Activated naive CD8-positive, alpha-beta T cell (primary cell): ENCODE results near the gene MYL10.
"Not testable (repeated sequence)": the region's sequence is repeated elsewhere in the genome, so short reads cannot be mapped to it uniquely, and the experiment has no call there.

Experiments
- H3K27ac Mint-ChIP-seq: one replicate; pipeline ENCODE4 v1.8.0; 2021; ENCODE audit warnings: mixed read lengths
- H3K27me3 Mint-ChIP-seq: one replicate; pipeline ENCODE4 v1.8.0; 2021; ENCODE audit warnings: mixed read lengths
- H3K36me3 Mint-ChIP-seq: one replicate; pipeline ENCODE4 v1.8.0; 2021; ENCODE audit warnings: mixed read lengths
- H3K4me1 Mint-ChIP-seq: one replicate; pipeline ENCODE4 v1.8.0; 2021; ENCODE audit warnings: low read depth, mixed read lengths
- H3K4me3 Mint-ChIP-seq: one replicate; pipeline ENCODE4 v1.8.0; 2021; ENCODE audit warnings: mild to moderate bottlenecking, mixed read lengths
- H3K9me3 Mint-ChIP-seq: one replicate; pipeline ENCODE4 v1.8.0; 2021; ENCODE audit warnings: low read depth, mixed read lengths

MYL10 gene

DNA sequence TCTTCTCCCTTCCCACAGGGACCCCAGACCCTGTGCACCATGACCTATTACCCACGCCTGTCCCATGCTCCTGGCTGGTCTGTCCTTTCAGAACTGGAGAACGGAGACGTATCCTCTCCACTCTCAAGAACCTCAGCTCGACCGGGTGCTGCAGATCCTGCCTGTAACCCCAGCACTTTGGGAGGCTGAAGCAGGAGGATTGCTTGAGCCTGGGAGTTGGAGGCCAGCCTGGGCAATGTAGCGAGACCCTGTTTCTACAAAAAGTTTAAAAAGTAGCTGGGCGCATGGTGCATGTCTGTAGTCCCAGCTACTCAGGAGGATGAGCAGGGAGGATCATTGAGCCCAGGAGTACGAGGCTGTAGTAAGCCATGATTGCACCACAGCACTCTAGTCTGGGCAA, 37.2 kb upstream of the MYL10 start:
- no peaks in the 10 kb centered on the region for H3K4me1 Mint-ChIP-seq
- no peak overlapping the region for H3K27ac Mint-ChIP-seq
- H3K9me3 Mint-ChIP-seq, result no peaks in the 10 kb centered on the region
- no peaks in the 10 kb centered on the region for H3K36me3 Mint-ChIP-seq
- no peaks in the 10 kb centered on the region for H3K27me3 Mint-ChIP-seq
- H3K4me3 Mint-ChIP-seq, result no peak overlapping the region

DNA sequence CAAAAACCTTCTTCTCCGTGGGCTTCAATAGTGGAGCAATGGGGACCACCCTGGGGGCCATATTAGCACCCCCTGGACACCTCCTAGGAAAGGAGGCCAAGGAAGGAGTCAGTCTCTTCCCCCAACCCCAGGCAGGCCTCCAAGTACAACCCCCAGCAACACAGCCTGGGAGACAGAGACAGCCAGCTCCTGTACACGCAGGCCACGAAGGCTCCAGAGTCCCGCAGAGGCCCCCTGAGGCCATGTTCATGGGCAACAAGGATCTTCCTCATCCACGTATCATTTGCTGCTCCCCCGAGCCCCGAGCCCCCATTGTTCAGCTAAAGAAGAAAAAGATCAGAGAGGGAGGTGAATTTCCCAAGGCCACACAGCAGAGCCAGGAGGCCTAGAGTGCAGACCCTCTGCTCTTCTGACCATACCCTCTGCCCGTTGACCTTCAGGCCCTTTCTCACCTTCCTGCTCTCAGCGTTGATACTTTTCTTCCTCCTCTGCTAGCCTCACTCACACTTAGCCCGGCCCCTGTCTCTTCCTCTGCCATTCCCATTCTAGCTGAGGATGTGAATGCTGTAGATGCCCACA, 35.9 kb upstream of the MYL10 start:
- H3K27me3 Mint-ChIP-seq, result peaks cover 2% of the 10 kb centered on the region
- no peak overlapping the region for H3K4me3 Mint-ChIP-seq
- H3K4me1 Mint-ChIP-seq, result no peaks in the 10 kb centered on the region
- no peaks in the 10 kb centered on the region for H3K9me3 Mint-ChIP-seq
- no peak overlapping the region for H3K27ac Mint-ChIP-seq
- H3K36me3 Mint-ChIP-seq, result no peaks in the 10 kb centered on the region

DNA sequence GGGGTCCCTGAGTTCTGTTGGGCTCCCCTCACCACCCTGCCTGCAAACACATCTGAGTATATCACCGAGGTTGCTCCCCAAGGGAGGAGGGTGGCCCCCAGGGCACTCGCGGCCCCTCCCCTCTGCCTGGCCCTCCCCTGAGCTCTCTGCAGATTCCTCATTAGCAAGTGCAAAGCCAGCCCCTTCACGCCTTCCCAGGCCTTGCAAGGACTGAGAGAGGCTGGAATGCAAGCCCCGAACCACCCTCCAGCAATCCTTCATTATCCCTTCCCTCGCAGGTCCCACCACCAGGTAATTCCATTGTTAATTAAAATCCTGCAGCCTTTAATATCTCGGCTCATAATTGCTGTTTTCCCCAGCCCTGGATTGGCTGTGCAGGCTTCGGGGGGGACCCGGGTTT, 35.3 kb upstream of the MYL10 start:
- H3K4me1 Mint-ChIP-seq, result no peaks in the 10 kb centered on the region
- H3K9me3 Mint-ChIP-seq, result no peaks in the 10 kb centered on the region
- H3K27me3 Mint-ChIP-seq, result peaks cover 2% of the 10 kb centered on the region
- H3K27ac Mint-ChIP-seq, result no peak overlapping the region
- no peaks in the 10 kb centered on the region for H3K36me3 Mint-ChIP-seq
- H3K4me3 Mint-ChIP-seq, result no peak overlapping the region

DNA sequence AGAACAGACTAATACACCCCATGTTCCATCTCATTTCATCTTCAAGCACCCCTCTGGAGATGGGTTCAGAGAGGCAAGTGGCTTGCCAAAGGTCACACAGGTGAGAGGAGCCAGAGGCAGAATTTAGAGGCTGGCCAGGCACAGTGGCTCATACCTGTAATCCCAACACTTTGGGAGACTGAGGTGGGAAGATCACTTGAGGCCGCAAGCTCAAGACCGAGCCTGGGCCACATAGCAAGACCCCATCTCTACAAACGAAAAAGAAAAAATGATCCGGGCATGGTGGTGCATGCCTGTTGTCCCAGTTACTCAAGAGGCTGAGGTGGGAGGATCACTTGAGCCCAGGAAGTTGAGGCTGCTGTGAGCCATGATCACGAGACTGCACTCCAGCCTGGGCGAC, 34.7 kb upstream of the MYL10 start:
- Mint-ChIP-seq H3K9me3 (no peaks in the 10 kb centered on the region), H3K4me1 (no peaks in the 10 kb centered on the region), H3K27ac (no peak overlapping the region), H3K4me3 (no peak overlapping the region), H3K27me3 (peaks cover 5% of the 10 kb centered on the region), H3K36me3 (no peaks in the 10 kb centered on the region)

DNA sequence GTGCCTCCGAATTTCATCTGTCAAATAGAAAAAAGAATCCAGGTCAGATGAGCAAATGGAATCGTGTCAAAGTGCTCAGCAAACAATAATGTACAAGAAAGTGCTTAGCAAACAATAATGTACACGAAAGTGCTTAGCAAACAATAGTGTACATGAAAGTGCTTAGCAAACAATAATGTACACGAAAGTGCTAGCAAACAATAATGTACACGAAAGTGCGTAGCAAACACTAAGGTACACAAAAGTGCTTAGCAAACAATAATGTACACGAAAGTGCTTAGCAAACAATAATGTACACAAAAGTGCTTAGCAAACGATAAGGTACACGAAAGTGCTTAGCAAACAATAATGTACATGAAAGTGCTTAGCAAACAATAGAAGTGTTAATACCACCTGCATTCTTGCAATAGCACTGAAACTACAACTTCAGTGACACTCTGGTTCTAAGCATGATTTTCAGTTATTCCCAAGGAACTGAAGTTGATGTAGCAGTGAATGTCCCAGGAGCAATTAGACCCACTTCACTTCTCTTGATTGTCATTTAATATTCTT, 33.4 kb upstream of the MYL10 start:
- Mint-ChIP-seq H3K4me1 (no peaks in the 10 kb centered on the region), H3K27me3 (peaks cover 5% of the 10 kb centered on the region), H3K4me3 (no peak overlapping the region), H3K27ac (no peak overlapping the region), H3K9me3 (no peaks in the 10 kb centered on the region), H3K36me3 (no peaks in the 10 kb centered on the region)

DNA sequence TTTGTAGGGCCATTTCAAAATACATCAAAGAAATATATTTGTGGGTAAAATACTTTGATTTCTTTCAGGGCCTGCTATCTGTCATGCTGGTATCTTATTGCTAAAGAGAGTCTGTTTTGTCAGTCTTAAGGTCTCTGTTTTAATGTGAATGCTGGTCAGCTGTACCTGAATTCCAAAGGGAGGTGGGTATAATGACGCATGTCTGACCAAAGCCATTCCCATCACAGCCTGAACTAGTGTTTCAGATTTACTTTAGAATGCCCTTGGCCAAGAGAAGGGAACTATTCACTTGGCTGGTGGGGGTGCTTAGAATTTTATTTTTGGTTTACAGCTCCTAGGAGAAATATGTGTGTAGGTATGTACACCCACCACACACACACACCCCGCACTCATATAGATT, 30.6 kb upstream of the MYL10 start:
- Mint-ChIP-seq H3K27me3 (peaks cover 10% of the 10 kb centered on the region), H3K4me3 (no peak overlapping the region), H3K4me1 (no peaks in the 10 kb centered on the region), H3K36me3 (no peaks in the 10 kb centered on the region), H3K27ac (no peak overlapping the region), H3K9me3 (no peaks in the 10 kb centered on the region)

DNA sequence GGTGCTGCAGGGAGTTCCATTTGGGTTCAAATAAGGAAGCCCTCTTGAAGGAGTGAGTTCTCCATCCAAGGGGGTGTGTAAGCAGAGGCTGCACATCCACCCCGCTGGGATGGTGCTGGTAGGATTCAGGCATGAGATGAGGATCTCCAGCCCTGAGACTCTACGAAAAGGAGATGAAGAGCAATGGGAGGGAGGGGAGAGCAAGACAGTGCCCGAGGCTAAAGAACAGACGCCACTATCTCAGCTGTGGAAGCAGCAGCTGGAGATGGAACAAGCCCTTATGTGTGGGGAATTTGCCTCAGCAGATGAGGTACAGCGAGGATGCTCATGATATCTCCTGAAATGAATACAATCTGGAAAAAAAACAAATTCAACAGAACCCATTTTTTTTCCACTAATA, 28.1 kb upstream of the MYL10 start:
- Mint-ChIP-seq H3K27me3 (peaks cover 13% of the 10 kb centered on the region), H3K27ac (no peak overlapping the region), H3K4me3 (no peak overlapping the region), H3K36me3 (no peaks in the 10 kb centered on the region), H3K9me3 (no peaks in the 10 kb centered on the region), H3K4me1 (no peaks in the 10 kb centered on the region)

DNA sequence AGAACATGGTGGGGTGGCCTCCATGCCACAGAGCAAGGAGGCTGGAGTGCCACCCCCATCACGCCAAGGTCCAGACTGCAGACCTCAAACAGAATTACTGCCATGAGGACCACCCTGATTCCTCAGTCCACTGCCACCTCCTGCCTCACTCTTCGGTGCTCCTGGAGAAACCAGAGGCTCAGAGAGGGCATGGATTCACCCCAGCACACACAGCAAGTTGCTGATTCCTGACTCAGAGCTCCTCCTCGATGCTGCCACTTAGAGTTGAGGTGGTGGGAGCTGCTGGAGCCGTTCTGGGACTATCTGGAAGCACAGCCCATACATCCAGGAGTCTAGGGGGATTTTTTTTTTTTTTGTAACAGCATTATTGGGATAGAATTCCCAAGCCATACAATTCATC, 22.0 kb upstream of the MYL10 start:
- Mint-ChIP-seq H3K27ac (no peak overlapping the region), H3K4me3 (no peak overlapping the region), H3K36me3 (no peaks in the 10 kb centered on the region), H3K4me1 (no peaks in the 10 kb centered on the region), H3K9me3 (no peaks in the 10 kb centered on the region), H3K27me3 (peaks cover 4% of the 10 kb centered on the region)

DNA sequence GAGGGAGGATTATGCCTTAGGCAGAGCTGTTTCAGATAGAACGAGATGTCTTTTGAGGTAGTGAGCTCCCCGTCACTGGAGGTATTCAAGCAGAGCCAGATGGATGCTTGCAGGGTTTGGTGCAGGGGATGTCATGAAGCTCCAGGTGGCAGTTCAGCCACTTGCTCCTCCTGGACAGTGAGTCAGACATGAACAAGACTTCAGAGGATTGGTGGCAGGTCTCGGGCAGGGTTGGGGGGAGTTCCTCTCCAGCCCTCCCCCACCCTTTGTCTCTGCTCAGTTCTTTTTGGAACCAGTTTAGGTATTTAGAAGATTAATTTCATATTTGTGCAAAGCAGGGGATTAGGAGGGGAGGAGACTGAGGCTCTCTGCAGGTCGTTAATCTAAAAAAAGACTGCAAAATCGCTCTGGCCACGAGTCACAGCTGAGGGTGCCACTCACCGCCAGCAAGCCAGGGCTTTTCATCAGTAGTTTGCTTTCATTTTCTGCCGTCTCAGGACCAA, 21.5 kb upstream of the MYL10 start:
- H3K4me1 Mint-ChIP-seq, result no peaks in the 10 kb centered on the region
- H3K4me3 Mint-ChIP-seq, result no peak overlapping the region
- H3K36me3 Mint-ChIP-seq, result no peaks in the 10 kb centered on the region
- no peak overlapping the region for H3K27ac Mint-ChIP-seq
- H3K9me3 Mint-ChIP-seq, result no peaks in the 10 kb centered on the region
- peaks cover 4% of the 10 kb centered on the region for H3K27me3 Mint-ChIP-seq

DNA sequence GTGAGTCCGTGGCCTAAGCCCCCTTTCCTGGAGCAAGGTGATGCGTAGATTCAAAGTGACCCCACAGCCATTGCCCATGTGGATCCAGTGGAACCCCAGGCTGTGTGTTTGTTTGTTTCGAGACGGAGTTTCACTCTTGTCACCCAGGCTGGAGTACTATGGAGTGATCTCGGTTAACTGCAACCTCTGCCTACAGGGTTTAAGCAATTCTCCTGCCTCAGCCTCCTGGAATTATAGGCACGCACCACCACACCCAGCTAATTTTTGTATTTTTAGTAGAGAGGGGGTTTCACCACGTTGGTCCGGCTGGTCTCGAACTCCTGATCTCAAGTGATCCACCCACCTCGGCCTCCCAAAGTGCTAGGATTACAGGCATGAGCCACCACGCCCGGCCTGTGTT, 18.8 kb upstream of the MYL10 start:
- not testable (repeated sequence) for H3K36me3 Mint-ChIP-seq, H3K9me3 Mint-ChIP-seq, H3K4me1 Mint-ChIP-seq, H3K4me3 Mint-ChIP-seq, H3K27me3 Mint-ChIP-seq, H3K27ac Mint-ChIP-seq

DNA sequence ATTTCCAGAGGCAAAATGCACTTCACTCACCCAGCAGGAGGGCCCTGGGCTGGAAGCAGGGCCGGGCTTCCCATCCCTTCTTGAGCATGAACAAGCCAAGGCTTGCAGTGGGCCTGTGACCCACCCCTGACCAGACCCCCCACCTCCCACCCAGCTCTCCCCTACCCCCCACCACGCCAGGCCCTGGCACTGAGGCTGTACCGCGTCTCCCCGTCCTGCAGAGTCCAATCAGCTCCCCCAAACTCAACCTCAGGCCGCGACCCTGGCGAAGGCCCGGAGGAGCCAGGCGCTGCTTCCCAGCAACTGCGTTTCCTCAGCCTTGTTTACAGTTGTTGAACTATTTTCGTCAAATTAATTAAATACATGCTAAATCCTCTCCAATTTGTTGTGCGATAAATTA, 16.9 kb upstream of the MYL10 start:
- H3K4me3 Mint-ChIP-seq, result no peak overlapping the region
- peaks cover 2% of the 10 kb centered on the region for H3K27me3 Mint-ChIP-seq
- H3K9me3 Mint-ChIP-seq, result no peaks in the 10 kb centered on the region
- no peak overlapping the region for H3K27ac Mint-ChIP-seq
- no peaks in the 10 kb centered on the region for H3K36me3 Mint-ChIP-seq
- no peaks in the 10 kb centered on the region for H3K4me1 Mint-ChIP-seq

DNA sequence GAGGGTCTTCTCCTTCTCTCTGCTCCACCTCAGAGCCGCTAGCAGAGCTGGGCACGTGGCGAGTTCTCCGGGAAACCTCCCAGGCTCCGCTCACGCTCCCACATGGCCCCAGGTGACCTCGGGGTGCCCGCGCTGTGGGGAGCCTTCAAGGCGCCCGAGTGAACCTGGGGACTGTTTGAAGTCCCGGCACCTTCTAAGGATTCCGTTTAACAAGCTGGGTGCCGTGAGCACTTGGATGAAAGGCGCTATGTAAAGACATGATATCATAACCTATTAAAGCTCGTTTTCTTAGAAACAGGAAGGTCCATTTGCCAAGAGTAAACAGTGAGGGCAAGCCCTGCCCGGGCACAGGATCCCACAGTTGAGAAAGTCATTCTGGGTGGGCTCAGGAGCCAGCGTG, 15.8 kb upstream of the MYL10 start:
- Mint-ChIP-seq H3K9me3 (no peaks in the 10 kb centered on the region), H3K36me3 (no peaks in the 10 kb centered on the region), H3K27me3 (peaks cover 2% of the 10 kb centered on the region), H3K27ac (no peak overlapping the region), H3K4me3 (no peak overlapping the region), H3K4me1 (no peaks in the 10 kb centered on the region)

DNA sequence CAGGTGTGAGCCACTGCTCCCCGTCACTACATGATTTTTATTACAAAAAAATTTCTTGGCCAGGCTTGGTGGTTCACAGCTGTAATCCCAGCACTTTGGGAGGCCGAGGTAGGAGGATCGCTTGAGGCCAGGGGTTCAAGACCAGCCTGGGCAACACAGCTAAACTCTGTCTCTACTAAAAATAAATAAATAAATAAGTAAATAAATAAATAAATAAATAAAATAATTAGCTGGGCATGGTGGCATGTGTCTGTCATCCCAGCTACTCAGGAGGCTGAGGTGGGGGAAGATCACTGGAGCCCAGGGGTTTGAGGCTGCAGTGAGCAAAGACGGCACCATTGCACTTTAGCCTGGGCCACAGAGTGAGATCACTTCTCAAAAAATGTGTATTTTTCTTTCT, 10.0 kb upstream of the MYL10 start:
- not testable (repeated sequence) for H3K27ac Mint-ChIP-seq, H3K27me3 Mint-ChIP-seq, H3K9me3 Mint-ChIP-seq, H3K36me3 Mint-ChIP-seq, H3K4me1 Mint-ChIP-seq, H3K4me3 Mint-ChIP-seq

DNA sequence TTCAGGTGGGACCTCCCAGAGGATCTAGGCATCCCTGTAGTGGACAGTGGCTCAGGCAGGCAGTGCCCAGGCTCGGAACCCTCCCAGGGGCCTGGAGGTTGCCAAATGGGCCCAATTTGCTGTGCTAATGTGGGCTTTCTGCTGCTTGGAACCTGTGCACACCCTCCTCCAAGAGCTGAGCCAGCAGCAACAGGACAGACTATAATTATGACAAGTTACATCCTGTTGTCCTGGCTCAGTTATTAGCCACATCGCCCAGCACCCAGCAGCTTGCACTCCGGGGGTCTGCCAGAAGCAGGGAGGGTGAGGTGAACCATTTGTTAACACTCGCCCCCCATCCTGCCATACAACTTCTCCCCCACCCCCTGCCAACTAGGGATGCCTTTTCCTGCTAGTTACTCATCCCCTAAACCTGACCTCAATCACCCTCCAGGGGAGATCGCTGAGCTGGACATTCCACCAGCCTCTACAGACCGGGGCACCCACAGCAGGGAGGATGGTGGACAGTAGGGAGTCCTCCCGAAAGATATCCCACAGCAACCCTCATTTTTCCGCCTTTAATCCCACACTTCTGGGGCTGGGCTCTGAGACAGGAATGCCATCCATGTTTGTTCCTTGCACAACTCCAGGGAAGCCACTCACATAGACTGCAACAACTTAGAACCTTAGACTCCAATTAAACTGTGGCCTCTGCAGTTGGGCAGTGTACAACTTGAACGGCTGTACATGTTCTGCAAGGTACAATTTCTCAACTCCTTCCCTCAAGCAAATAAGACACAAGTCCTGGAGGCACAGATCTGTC, 7.9 kb upstream of the MYL10 start:
- H3K9me3 Mint-ChIP-seq, result no peaks in the 10 kb centered on the region
- H3K36me3 Mint-ChIP-seq, result no peaks in the 10 kb centered on the region
- H3K27me3 Mint-ChIP-seq, result no peaks in the 10 kb centered on the region
- no peaks in the 10 kb centered on the region for H3K4me1 Mint-ChIP-seq
- no peak overlapping the region for H3K4me3 Mint-ChIP-seq
- no peak overlapping the region for H3K27ac Mint-ChIP-seq

DNA sequence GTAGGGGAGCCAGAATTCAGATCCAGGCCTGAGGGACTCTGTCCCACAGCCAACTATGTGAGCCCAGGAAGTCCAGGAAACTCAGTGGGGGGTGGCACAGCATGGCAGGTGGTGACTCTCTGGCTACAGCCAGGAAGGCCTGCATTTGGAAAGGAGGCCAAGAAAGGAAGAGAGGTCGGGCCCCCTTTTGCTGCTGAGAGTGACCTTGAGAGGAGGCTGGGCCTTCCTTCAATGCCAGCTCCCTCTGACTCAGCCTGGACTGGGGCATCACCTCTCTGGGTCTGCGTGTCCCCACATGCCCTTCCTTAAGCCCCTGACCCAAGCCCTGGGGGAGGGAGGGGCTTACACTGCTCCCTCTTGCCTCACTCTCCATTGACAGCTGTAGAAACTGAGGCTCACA, 6.4 kb upstream of the MYL10 start:
- Mint-ChIP-seq H3K9me3 (no peaks in the 10 kb centered on the region), H3K27me3 (no peaks in the 10 kb centered on the region), H3K4me3 (no peak overlapping the region), H3K4me1 (no peaks in the 10 kb centered on the region), H3K36me3 (no peaks in the 10 kb centered on the region), H3K27ac (no peak overlapping the region)
